A673 (cell line): ENCODE data around the gene PDGFB.

ENCODE experiments used
- CTCF ChIP-seq: fragments of 300-800, 200-600 bp; sonication (generic); conservative IDR thresholded peaks from 2 replicates; pipeline ENCODE4 v1.5.1; 2017; ENCODE audit warnings: low read depth, mild to moderate bottlenecking, antibody characterized with exemption, low read length, moderate library complexity, mixed read lengths
- EZH2 ChIP-seq: fragments of 200-600 bp; sonication (generic); IDR thresholded peaks from 2 replicates; pipeline ENCODE4 v1.6.1; 2017; ENCODE audit warnings: borderline replicate concordance, low read depth, mild to moderate bottlenecking, mixed read lengths, antibody characterized with exemption, low read length; ENCODE audit not compliant: poor library complexity, severe bottlenecking

DNA sequence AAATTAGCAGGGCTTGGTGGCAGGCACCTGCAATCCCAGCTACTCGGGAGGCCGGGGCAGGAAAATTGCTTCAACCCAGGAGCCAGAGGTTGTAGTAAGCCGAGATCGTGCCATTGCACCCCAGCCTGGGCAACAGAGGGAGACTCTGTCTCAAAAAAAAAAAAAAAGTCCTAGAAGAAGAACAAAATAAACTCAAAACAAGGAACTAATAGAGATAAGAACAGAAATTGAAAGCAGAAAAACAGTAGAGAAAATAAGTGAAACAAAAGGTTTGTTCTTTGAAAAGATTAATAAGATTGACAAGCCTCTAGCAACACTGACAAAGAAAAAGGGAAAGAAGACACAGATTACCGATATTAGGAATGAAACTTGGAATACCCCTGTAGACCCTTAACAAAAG lies 47.2 kb downstream of the PDGFB start:
- TF ChIP-seq CTCF (no peak), EZH2 (no peak)
